ENCODE measurements around the gene PLD4. TPM values are rescaled to one million over a fixed set of nuclear protein-coding genes. Genes with fewer than 3 reads are reported as not detected.

Gene PLD4
- total and polyA plus RNA-seq, 2 of the 8 experiments (the other 6 are each of a cell fraction or from before 2014, with no cell fraction given), result 0.05 TPM; not detected in 1

- no peak overlapping the region for H2BK12ac ChIP-seq (ENCODE audit: low read depth, low read length)
- H2AFZ ChIP-seq (ENCODE audit: low read length), result no peak overlapping the region
- no peak overlapping the region for H2BK15ac ChIP-seq (ENCODE audit: low read length)
- no peak overlapping the region for H3K9ac ChIP-seq (replicated peaks in 1 of 4; ENCODE audit: extremely low read depth in 1 of 4, low read depth in 3 of 4, low read length in 3 of 4)
- no peak overlapping the region for H2BK20ac ChIP-seq (ENCODE audit: low read length)
- H4K8ac ChIP-seq (ENCODE audit: extremely low read depth, insufficient read depth, low read length), result no peak overlapping the region
- H3K18ac ChIP-seq (ENCODE audit: extremely low read depth, low read length), result no peak overlapping the region
- 69% methylated on average over 1 of the region's 1 CpG; no CpG with 5 or more reads in 1 of the 2 experiments for WGBS, 2 experiments (ENCODE audit: extremely low coverage in 1 of 2, insufficient coverage in 1 of 2, insufficient read length in 1 of 2, insufficient replicate concordance in 2 of 2, low coverage in 1 of 2, low lambda C conversion rate in 2 of 2, missing lambda C conversion rate in 1 of 2)
- H3K4me2 ChIP-seq (ENCODE audit: insufficient read depth in 1 of 2, low read depth in 2 of 2, low read length in 2 of 2), result no peak overlapping the region
- H3K36me3 ChIP-seq (ENCODE audit: control insufficient read depth in 2 of 4, insufficient read depth in 4 of 4, low read length in 3 of 4), result no peaks in the 10 kb centered on the region
- H2BK120ac ChIP-seq (replicated peaks; ENCODE audit: low read depth, low read length), result no peak overlapping the region
- H3K79me2 ChIP-seq (ENCODE audit: control insufficient read depth in 1 of 2, insufficient read depth in 2 of 2, low read length in 2 of 2), result no peaks in the 10 kb centered on the region
- ChIA-PET CTCF (ENCODE audit: partially characterized antibody) (interaction anchor here (0.6 to 3.3 kb wide), 7 partner anchors 10 to 160 kb away, joined by 3 to 11 read pairs (median 5); no protein-coding TSS in a partner anchor), POLR2A (ENCODE audit: partially characterized antibody) (no interaction called here)
- no peak overlapping the region for H3K27ac ChIP-seq (ENCODE audit: low read depth, low read length)
- H4K5ac ChIP-seq (ENCODE audit: insufficient read length, low read depth, low read length), result no peak overlapping the region
- no peak overlapping the region for H3K4me3 ChIP-seq (ENCODE audit: extremely low read depth in 1 of 4, insufficient read depth in 2 of 4, low read depth in 3 of 4, low read length in 4 of 4)
- no peak overlapping the region for H3K14ac ChIP-seq (ENCODE audit: insufficient read length)
- H3K79me1 ChIP-seq (ENCODE audit: low read depth, low read length), result no peaks in the 10 kb centered on the region
- H3K23ac ChIP-seq (ENCODE audit: insufficient read length), result no peak overlapping the region
- peaks cover 2% of the 10 kb centered on the region; the same call in 1 of the 2 replicates for H3K23me2 ChIP-seq (ENCODE audit: low read depth, low read length)
- H4K20me1 ChIP-seq (replicated peaks in 1 of 2; ENCODE audit: control insufficient read depth in 1 of 2, insufficient read depth in 2 of 2, low read length in 2 of 2), result no peaks in the 10 kb centered on the region
- H2BK5ac ChIP-seq (ENCODE audit: low read depth, low read length), result no peak overlapping the region
- no peak overlapping the region for H4K91ac ChIP-seq (replicated peaks; ENCODE audit: insufficient read length, low read length)
- TF ChIP-seq TBP (IDR thresholded peaks at IDR 0.05; ENCODE audit: low read depth, low read length) (no peak), TEAD4 (IDR thresholded peaks at IDR 0.05; ENCODE audit: low read depth, low read length) (no peak)
- no peak overlapping the region for H3K4ac ChIP-seq (replicated peaks; ENCODE audit: insufficient read length, low read depth, low read length)
- H3K27me3 ChIP-seq (replicated peaks in 1 of 4; ENCODE audit: control insufficient read depth in 3 of 4, extremely low read depth in 1 of 4, insufficient read depth in 3 of 4, low read length in 3 of 4), result peaks cover 5 to 57% (median 28%) of the 10 kb centered on the region in 4 experiments
- peaks cover 0 to 20% of the 10 kb centered on the region in 2 experiments; a peak in 1 of 4 replicates for H3K9me3 ChIP-seq (ENCODE audit: insufficient read depth in 2 of 2, low read depth in 1 of 2, low read length in 1 of 2)
- H2AK5ac ChIP-seq (ENCODE audit: low read depth, low read length), result no peak overlapping the region
- no peak overlapping the region for H3K56ac ChIP-seq (replicated peaks; ENCODE audit: insufficient read length, low read depth, low read length)
- DNase-seq (ENCODE audit: low read depth in 1 of 2, low spot score in 2 of 2) (no peak), FAIRE-seq (no peak)
- H3K4me1 ChIP-seq (replicated peaks in 1 of 4; ENCODE audit: control insufficient read depth in 3 of 4, insufficient read depth in 4 of 4, low read length in 3 of 4), result no peaks in the 10 kb centered on the region
Observed at GRCh38 chr14:104938960-104939359, 14.3 kb downstream of the PLD4 start.

Data from H1 (cell line).